SJCRH30 (cell line): ENCODE data around the gene TPM1. TPM values are rescaled to one million over a fixed set of nuclear protein-coding genes. Genes with fewer than 3 reads are reported as not detected.

Source experiments
- DNase-seq, 2 experiments: peaks; one replicate each; pipeline ENCODE4 v3.0.0-alpha.2; 2015 to 2020
- H3K27ac ChIP-seq: fragments of 250-450 bp; sonication (Bioruptor Pico); 2 replicates; pipeline ENCODE4 v1.5.1; 2020; ENCODE audit warnings: mild to moderate bottlenecking, moderate library complexity
- H3K27me3 ChIP-seq: fragments of 250-450 bp; sonication (Bioruptor Pico); 2 replicates; pipeline ENCODE4 v1.5.1; 2020; ENCODE audit warnings: mild to moderate bottlenecking, moderate library complexity
- H3K36me3 ChIP-seq: fragments of 250-450 bp; sonication (Bioruptor Pico); 2 replicates; pipeline ENCODE4 v1.5.1; 2020; ENCODE audit warnings: mild to moderate bottlenecking, moderate library complexity
- H3K4me1 ChIP-seq: fragments of 250-450 bp; sonication (Bioruptor Pico); 2 replicates; pipeline ENCODE4 v1.5.1; 2020; ENCODE audit warnings: mild to moderate bottlenecking, moderate library complexity
- H3K4me3 ChIP-seq: fragments of 250-450 bp; sonication (Bioruptor Pico); 2 replicates; pipeline ENCODE4 v1.5.1; 2020; ENCODE audit warnings: mild to moderate bottlenecking, moderate library complexity
- H3K9me3 ChIP-seq: fragments of 250-450 bp; sonication (Bioruptor Pico); replicated peaks from 2 replicates; pipeline ENCODE4 v1.5.1; 2020; ENCODE audit warnings: mild to moderate bottlenecking, moderate library complexity
- total RNA-seq: library from RNA; depleted of rRNA; stranded (reverse); fragments of >200 nt; shearing (Covaris generic); gene quantifications from 2 replicates; pipeline ENCODE4 v1.2.3, GENCODE V29; 2014; rRNA removed

Gene TPM1
- total RNA-seq, 1 experiment from 2014 or later: 58.2 TPM

DNA sequence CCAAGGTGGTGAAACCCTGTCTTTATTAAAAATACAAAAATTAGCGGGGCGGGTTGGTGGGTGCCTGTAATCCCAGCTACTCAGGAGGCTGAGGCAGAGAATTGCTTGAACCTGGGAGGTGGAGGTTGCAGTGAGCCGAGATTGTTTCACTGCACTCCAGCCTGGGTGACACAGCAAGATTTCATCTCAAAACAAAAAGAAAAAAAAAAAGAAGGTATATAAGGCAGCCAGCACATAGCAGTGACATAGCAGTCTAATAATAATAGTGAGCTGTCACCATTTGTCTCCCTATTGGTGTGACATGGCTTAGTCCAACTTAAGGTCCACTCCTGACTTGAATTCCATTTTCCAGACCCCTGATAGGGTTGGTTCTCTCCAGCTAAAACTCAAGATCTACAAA lies 70.3 kb downstream of the TPM1 start:
- Histone ChIP-seq H3K4me1 (peaks cover 11% of the 10 kb centered on the region; the same call in 1 of the 2 replicates), H3K36me3 (no peaks in the 10 kb centered on the region), H3K27me3 (no peaks in the 10 kb centered on the region), H3K27ac (no peak overlapping the region), H3K9me3 (0 out of 2 replicates have a peak, but pooled peaks cover 3% of the 10 kb centered on the region), H3K4me3 (no peak overlapping the region)
- DNase-seq: no peak

DNA sequence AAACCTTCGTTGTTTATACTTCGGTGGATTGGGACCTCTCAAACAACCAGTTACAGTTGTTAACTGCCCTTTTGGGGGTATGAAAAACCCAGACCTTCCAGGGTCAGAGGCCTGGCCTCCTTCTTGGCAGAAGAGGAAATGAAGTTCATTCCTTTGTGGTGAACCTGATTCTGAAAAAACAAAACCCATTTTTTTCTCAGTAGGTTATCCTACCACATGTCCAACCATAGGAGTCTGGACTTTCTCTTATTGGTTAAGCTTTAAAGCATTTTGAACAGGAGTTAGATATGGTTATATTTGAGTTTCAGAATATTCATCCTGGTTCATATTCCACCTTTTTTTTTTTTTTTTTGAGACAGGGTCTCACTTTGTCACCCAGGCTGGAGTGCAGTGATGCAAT lies 71.9 kb downstream of the TPM1 start:
- H3K36me3 ChIP-seq: no peaks in the 10 kb centered on the region
- DNase-seq: no peak
- H3K4me3 ChIP-seq: no peak overlapping the region
- no peak overlapping the region for H3K27ac ChIP-seq
- H3K27me3 ChIP-seq: no peaks in the 10 kb centered on the region
- H3K9me3 ChIP-seq: 0 out of 2 replicates have a peak, but pooled peaks cover 3% of the 10 kb centered on the region
- peaks cover 11% of the 10 kb centered on the region; the same call in 1 of the 2 replicates for H3K4me1 ChIP-seq

Other genes with a start within 250 kb of the TPM1 start
- 12.9 and 13.2 TPM in 2 replicates for gene LACTB, start 79.1 kb downstream of the TPM1 start, total RNA-seq
- 178 and 185 TPM in 2 replicates for gene RPS27L, start 114.7 kb downstream of the TPM1 start, total RNA-seq
- gene RAB8B, start 146.9 kb downstream of the TPM1 start, total RNA-seq: 47.2 and 50.4 TPM in 2 replicates
- 13.3 and 15.2 TPM in 2 replicates for gene APH1B, start 234.9 kb downstream of the TPM1 start, total RNA-seq